ENCODE data around the gene RAB10.

The RAB10 gene

GRCh38 chr2:26136451-26136850 lies 102.6 kb downstream of the RAB10 start:
- no peak for TF ChIP-seq ESRRG (CRISPR knock-in tag; IDR thresholded peaks at IDR 0.05)
- no peak for TF ChIP-seq BACH2 (CRISPR knock-in tag; IDR thresholded peaks at IDR 0.05; ENCODE audit: borderline replicate concordance)
- no peak for TF ChIP-seq TOX (CRISPR knock-in tag; IDR thresholded peaks at IDR 0.05; ENCODE audit: borderline replicate concordance)
- no peak for TF ChIP-seq ZC3H10 (CRISPR knock-in tag; IDR thresholded peaks at IDR 0.05)
- TF ChIP-seq, protein P1, sequence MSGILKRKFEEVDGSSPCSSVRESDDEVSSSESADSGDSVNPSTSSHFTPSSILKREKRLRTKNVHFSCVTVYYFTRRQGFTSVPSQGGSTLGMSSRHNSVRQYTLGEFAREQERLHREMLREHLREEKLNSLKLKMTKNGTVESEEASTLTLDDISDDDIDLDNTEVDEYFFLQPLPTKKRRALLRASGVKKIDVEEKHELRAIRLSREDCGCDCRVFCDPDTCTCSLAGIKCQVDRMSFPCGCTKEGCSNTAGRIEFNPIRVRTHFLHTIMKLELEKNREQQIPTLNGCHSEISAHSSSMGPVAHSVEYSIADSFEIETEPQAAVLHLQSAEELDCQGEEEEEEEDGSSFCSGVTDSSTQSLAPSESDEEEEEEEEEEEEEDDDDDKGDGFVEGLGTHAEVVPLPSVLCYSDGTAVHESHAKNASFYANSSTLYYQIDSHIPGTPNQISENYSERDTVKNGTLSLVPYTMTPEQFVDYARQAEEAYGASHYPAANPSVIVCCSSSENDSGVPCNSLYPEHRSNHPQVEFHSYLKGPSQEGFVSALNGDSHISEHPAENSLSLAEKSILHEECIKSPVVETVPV (CRISPR knock-in tag; IDR thresholded peaks at IDR 0.05), result no peak
- no peak for TF ChIP-seq TCF4 (CRISPR knock-in tag; IDR thresholded peaks at IDR 0.05; ENCODE audit: borderline replicate concordance)
- no peak for TF ChIP-seq TSHZ2 (CRISPR knock-in tag; IDR thresholded peaks at IDR 0.05)
- TF ChIP-seq GLIS3 (CRISPR knock-in tag; IDR thresholded peaks at IDR 0.05), result no peak

GRCh38 chr2:26139269-26140183 lies 105.6 kb downstream of the RAB10 start:
- TF ChIP-seq, protein P2, sequence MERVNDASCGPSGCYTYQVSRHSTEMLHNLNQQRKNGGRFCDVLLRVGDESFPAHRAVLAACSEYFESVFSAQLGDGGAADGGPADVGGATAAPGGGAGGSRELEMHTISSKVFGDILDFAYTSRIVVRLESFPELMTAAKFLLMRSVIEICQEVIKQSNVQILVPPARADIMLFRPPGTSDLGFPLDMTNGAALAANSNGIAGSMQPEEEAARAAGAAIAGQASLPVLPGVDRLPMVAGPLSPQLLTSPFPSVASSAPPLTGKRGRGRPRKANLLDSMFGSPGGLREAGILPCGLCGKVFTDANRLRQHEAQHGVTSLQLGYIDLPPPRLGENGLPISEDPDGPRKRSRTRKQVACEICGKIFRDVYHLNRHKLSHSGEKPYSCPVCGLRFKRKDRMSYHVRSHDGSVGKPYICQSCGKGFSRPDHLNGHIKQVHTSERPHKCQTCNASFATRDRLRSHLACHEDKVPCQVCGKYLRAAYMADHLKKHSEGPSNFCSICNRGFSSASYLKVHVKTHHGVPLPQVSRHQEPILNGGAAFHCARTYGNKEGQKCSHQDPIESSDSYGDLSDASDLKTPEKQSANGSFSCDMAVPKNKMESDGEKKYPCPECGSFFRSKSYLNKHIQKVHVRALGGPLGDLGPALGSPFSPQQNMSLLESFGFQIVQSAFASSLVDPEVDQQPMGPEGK (CRISPR knock-in tag; IDR thresholded peaks at IDR 0.05; ENCODE audit: borderline replicate concordance), result 0 out of 2 replicates have a peak, but pooled peaks have one; percentile 51
- TF ChIP-seq ZNF8 (CRISPR knock-in tag; IDR thresholded peaks at IDR 0.05) (no peak), ARNTL (CRISPR knock-in tag; IDR thresholded peaks at IDR 0.05; ENCODE audit: borderline replicate concordance, low read depth) (no peak), TSHZ2 (CRISPR knock-in tag; IDR thresholded peaks at IDR 0.05) (no peak), ZFP30 (CRISPR knock-in tag; IDR thresholded peaks at IDR 0.05) (no peak)
- ATAC-seq, result peak; percentile 26; the same call in 2 of the 3 replicates

More at GRCh38 chr2:26136451-26136850, 102.6 kb downstream of the RAB10 start:
- no peak for ATAC-seq

GRCh38 chr2:26141145-26141769 lies 107.4 kb downstream of the RAB10 start:
- no peak for TF ChIP-seq GLIS3 (CRISPR knock-in tag; IDR thresholded peaks at IDR 0.05)
- TF ChIP-seq, protein P1 (CRISPR knock-in tag; IDR thresholded peaks at IDR 0.05), result no peak
- no peak for TF ChIP-seq BACH2 (CRISPR knock-in tag; IDR thresholded peaks at IDR 0.05; ENCODE audit: borderline replicate concordance)
- TF ChIP-seq TCF4 (CRISPR knock-in tag; IDR thresholded peaks at IDR 0.05; ENCODE audit: borderline replicate concordance), result no peak
- ATAC-seq, result peak; percentile 5; the same call in 1 of the 3 replicates

GRCh38 chr2:26144031-26144430 lies 110.1 kb downstream of the RAB10 start:
- no peak for ATAC-seq
- no peak for TF ChIP-seq CSDC2 (CRISPR knock-in tag; IDR thresholded peaks at IDR 0.05)
- no peak for TF ChIP-seq ZNF8 (CRISPR knock-in tag; IDR thresholded peaks at IDR 0.05)
- TF ChIP-seq ZC3H10 (CRISPR knock-in tag; IDR thresholded peaks at IDR 0.05), result no peak
- TF ChIP-seq BACH2 (CRISPR knock-in tag; IDR thresholded peaks at IDR 0.05; ENCODE audit: borderline replicate concordance), result no peak
- no peak for TF ChIP-seq POU6F1 (CRISPR knock-in tag; IDR thresholded peaks at IDR 0.05; ENCODE audit: borderline replicate concordance, low read depth)
- TF ChIP-seq, protein P3, sequence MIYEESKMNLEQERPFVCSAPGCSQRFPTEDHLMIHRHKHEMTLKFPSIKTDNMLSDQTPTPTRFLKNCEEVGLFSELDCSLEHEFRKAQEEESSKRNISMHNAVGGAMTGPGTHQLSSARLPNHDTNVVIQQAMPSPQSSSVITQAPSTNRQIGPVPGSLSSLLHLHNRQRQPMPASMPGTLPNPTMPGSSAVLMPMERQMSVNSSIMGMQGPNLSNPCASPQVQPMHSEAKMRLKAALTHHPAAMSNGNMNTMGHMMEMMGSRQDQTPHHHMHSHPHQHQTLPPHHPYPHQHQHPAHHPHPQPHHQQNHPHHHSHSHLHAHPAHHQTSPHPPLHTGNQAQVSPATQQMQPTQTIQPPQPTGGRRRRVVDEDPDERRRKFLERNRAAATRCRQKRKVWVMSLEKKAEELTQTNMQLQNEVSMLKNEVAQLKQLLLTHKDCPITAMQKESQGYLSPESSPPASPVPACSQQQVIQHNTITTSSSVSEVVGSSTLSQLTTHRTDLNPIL (CRISPR knock-in tag; IDR thresholded peaks at IDR 0.05; ENCODE audit: low read depth), result no peak
- TF ChIP-seq RARB (CRISPR knock-in tag; IDR thresholded peaks at IDR 0.05), result no peak
- TF ChIP-seq ISL1 (CRISPR knock-in tag; IDR thresholded peaks at IDR 0.05), result no peak
- TF ChIP-seq ARNTL (CRISPR knock-in tag; IDR thresholded peaks at IDR 0.05; ENCODE audit: borderline replicate concordance, low read depth), result no peak
- no peak for TF ChIP-seq ZFP3 (CRISPR knock-in tag; IDR thresholded peaks at IDR 0.05)

Data from SK-N-SH treated with all-trans-retinoic acid at 6 μM for 48 hours (cell line).